Spinal cord (tissue), 10 donors: Measurements from ENCODE around the gene ALDH3B2. TPM values are rescaled to one million over a fixed set of nuclear protein-coding genes. Genes with fewer than 3 reads are reported as not detected.

ENCODE experiments used
- DNase-seq, 6 donors: peaks; one replicate each; pipeline versions ENCODE4 v3.0.0 to v3.0.0-alpha.2; 2013 to 2015; ENCODE audit warnings: low spot score in 6 of 6, low read depth in 4 of 6
- H3K27ac ChIP-seq: one replicate; pipeline ENCODE4 v1.5.1; 2013; ENCODE audit warnings: low read depth, low read length, control low read depth
- H3K27me3 ChIP-seq: one replicate; pipeline ENCODE4 v1.6.1; 2013; ENCODE audit warnings: low read length; ENCODE audit not compliant: control insufficient read depth, insufficient read depth
- H3K36me3 ChIP-seq: one replicate; pipeline ENCODE4 v1.6.1; 2013; ENCODE audit warnings: low read length; ENCODE audit not compliant: control insufficient read depth, insufficient read depth
- H3K4me1 ChIP-seq: one replicate; pipeline ENCODE4 v1.6.1; 2013; ENCODE audit warnings: low read length; ENCODE audit not compliant: control insufficient read depth, insufficient read depth
- H3K4me3 ChIP-seq: one replicate; pipeline ENCODE4 v1.5.1; 2013; ENCODE audit warnings: low read depth, low read length, control low read depth
- H3K9me3 ChIP-seq: one replicate; pipeline ENCODE4 v1.6.1; 2013; ENCODE audit warnings: low read length; ENCODE audit not compliant: control insufficient read depth, insufficient read depth
- WGBS: methylation state at CpG from one replicate; pipeline ENCODE4 v1.1.5; 2013; ENCODE audit warnings: missing lambda C conversion rate; ENCODE audit not compliant: insufficient coverage; 5-methylcytosine and 5-hydroxymethylcytosine counted together
- polyA plus RNA-seq, 2 donors: library from polyadenylated mRNA; unstranded; fragments of 120-200 nt; gene quantifications; one replicate each; pipeline ENCODE4 v1.2.1, GENCODE V29; 2013; ENCODE audit not compliant: insufficient read length in 2 of 2
- total RNA-seq, 2 donors: library from RNA; depleted of rRNA in 1 of 2; stranded (reverse); fragments of 120-200 nt in 1 of 2; fragments of >200 nt in 1 of 2; gene quantifications; one replicate each; pipeline versions ENCODE4 v1.2.3 to v1.2.4, GENCODE V29; 2013 to 2014
- donor health status: healthy.

The ALDH3B2 gene
- total and polyA plus RNA-seq, 4 donors: not detected

GRCh38 chr11:67651976-67652781, 22.2 kb downstream of the ALDH3B2 start:
- H3K4me3 ChIP-seq: no peak overlapping the region

GRCh38 chr11:67649634-67650510, 24.6 kb downstream of the ALDH3B2 start:
- H3K36me3 ChIP-seq: no peaks in the 10 kb centered on the region
- no peaks in the 10 kb centered on the region for H3K9me3 ChIP-seq
- H3K4me3 ChIP-seq: no peak overlapping the region
- peaks cover 12% of the 10 kb centered on the region for H3K4me1 ChIP-seq
- no peak overlapping the region for H3K27ac ChIP-seq
- 79% methylated on average over 21 of the region's 22 CpGs for WGBS
- H3K27me3 ChIP-seq: no peaks in the 10 kb centered on the region
- DNase-seq: peak in 1 of 6 donors; percentile 34

More at GRCh38 chr11:67651976-67652781, 22.2 kb downstream of the ALDH3B2 start:
- Histone ChIP-seq H3K27ac (no peak overlapping the region), H3K4me1 (peaks cover 12% of the 10 kb centered on the region), H3K9me3 (no peaks in the 10 kb centered on the region), H3K27me3 (no peaks in the 10 kb centered on the region), H3K36me3 (no peaks in the 10 kb centered on the region)
- WGBS: no CpG with 5 or more reads among the region's 13 CpGs
- DNase-seq: peak in 3 of 6 donors; percentile 10 to 87 (median 39)

- Histone ChIP-seq H3K27me3 (no peaks in the 10 kb centered on the region), H3K36me3 (no peaks in the 10 kb centered on the region), H3K4me1 (peaks cover 12% of the 10 kb centered on the region), H3K4me3 (no peak overlapping the region), H3K9me3 (no peaks in the 10 kb centered on the region), H3K27ac (no peak overlapping the region)
- 77% methylated on average over 10 of the region's 12 CpGs for WGBS
- no peak for DNase-seq
These were observed 25.4 kb downstream of the ALDH3B2 start for GRCh38 chr11:67648796-67649613.

GRCh38 chr11:67648140-67648795, 26.2 kb downstream of the ALDH3B2 start:
- WGBS: 70% methylated on average over 8 of the region's 12 CpGs
- H3K36me3 ChIP-seq: no peaks in the 10 kb centered on the region
- H3K9me3 ChIP-seq: no peaks in the 10 kb centered on the region
- no peak for DNase-seq
- H3K4me1 ChIP-seq: peaks cover 12% of the 10 kb centered on the region
- H3K27me3 ChIP-seq: no peaks in the 10 kb centered on the region
- H3K27ac ChIP-seq: no peak overlapping the region
- no peak overlapping the region for H3K4me3 ChIP-seq

GRCh38 chr11:67647471-67647870, 27.0 kb downstream of the ALDH3B2 start:
- no peak for DNase-seq
- Histone ChIP-seq H3K4me3 (no peak overlapping the region), H3K27me3 (no peaks in the 10 kb centered on the region), H3K9me3 (no peaks in the 10 kb centered on the region), H3K27ac (no peak overlapping the region), H3K36me3 (no peaks in the 10 kb centered on the region), H3K4me1 (peaks cover 12% of the 10 kb centered on the region)
- 75% methylated on average over 14 of the region's 15 CpGs for WGBS

- Histone ChIP-seq H3K9me3 (no peaks in the 10 kb centered on the region), H3K27me3 (no peaks in the 10 kb centered on the region), H3K4me1 (peaks cover 12% of the 10 kb centered on the region), H3K27ac (no peak overlapping the region), H3K4me3 (no peak overlapping the region), H3K36me3 (no peaks in the 10 kb centered on the region)
- no peak for DNase-seq
- WGBS: 82% methylated on average over 24 of the region's 24 CpGs
These were observed 27.7 kb downstream of the ALDH3B2 start for GRCh38 chr11:67646535-67647336.

- Histone ChIP-seq H3K9me3 (no peaks in the 10 kb centered on the region), H3K4me3 (no peak overlapping the region), H3K27ac (no peak overlapping the region), H3K36me3 (no peaks in the 10 kb centered on the region), H3K27me3 (no peaks in the 10 kb centered on the region), H3K4me1 (peaks cover 14% of the 10 kb centered on the region)
- no peak for DNase-seq
- WGBS: 77% methylated on average over 21 of the region's 24 CpGs
These were observed 28.6 kb downstream of the ALDH3B2 start for GRCh38 chr11:67645521-67646461.
